GM23338 (cell line): ENCODE measurements around the gene TTLL13. TPM values are rescaled to one million over a fixed set of nuclear protein-coding genes. Genes with fewer than 3 reads are reported as not detected.

Experiments
- ATAC-seq: fragments of 200-7000 bp; cut with Tn5 transposase; 3 replicates; pipeline ENCODE4 v1.9.1; 2020
- DNase-seq: peaks from one replicate; pipeline ENCODE4 v3.0.0-alpha.2; 2015; ENCODE audit warnings: low spot score
- H2AFZ ChIP-seq: fragments of 200-600 bp; sonication (generic); 2 replicates; pipeline ENCODE4 v1.8.0; 2016; ENCODE audit warnings: antibody characterized with exemption, mild to moderate bottlenecking, moderate library complexity
- H3F3A ChIP-seq: fragments of 200-600 bp; sonication (generic); replicated peaks from 2 replicates; pipeline ENCODE4 v1.8.0; 2017; ENCODE audit warnings: antibody characterized with exemption, mixed run types, low read depth
- H3K27ac ChIP-seq: fragments of 200-600 bp; sonication (generic); 2 replicates; pipeline ENCODE4 v1.6.1; 2016; ENCODE audit warnings: low read depth
- H3K27me3 ChIP-seq: fragments of 200-600 bp; sonication (generic); 2 replicates; pipeline ENCODE4 v1.8.0; 2016; ENCODE audit warnings: mild to moderate bottlenecking, mixed run types, moderate library complexity; ENCODE audit not compliant: insufficient read depth
- H3K36me3 ChIP-seq: fragments of 200-600 bp; sonication (generic); 2 replicates; pipeline ENCODE4 v1.8.0; 2016; ENCODE audit warnings: mild to moderate bottlenecking; ENCODE audit not compliant: insufficient read depth
- H3K4me1 ChIP-seq: fragments of 200-600 bp; sonication (generic); 2 replicates; pipeline ENCODE4 v1.8.0; 2016; ENCODE audit warnings: mild to moderate bottlenecking, moderate library complexity; ENCODE audit not compliant: insufficient read depth
- H3K4me2 ChIP-seq: fragments of 200-600 bp; sonication (generic); 2 replicates; pipeline ENCODE4 v1.7.1; 2017; ENCODE audit warnings: mixed run types
- H3K4me3 ChIP-seq: fragments of 200-600 bp; sonication (generic); 2 replicates; pipeline ENCODE4 v1.6.1; 2016; ENCODE audit warnings: mixed run types
- H3K79me2 ChIP-seq: fragments of 200-600 bp; sonication (generic); replicated peaks from 2 replicates; pipeline ENCODE4 v1.8.0; 2017; ENCODE audit warnings: mild to moderate bottlenecking; ENCODE audit not compliant: insufficient read depth
- H3K9me2 ChIP-seq: fragments of 200-600 bp; sonication (generic); 2 replicates; pipeline ENCODE4 v1.8.0; 2017; ENCODE audit not compliant: insufficient read depth
- H4K20me1 ChIP-seq: fragments of 200-600 bp; sonication (generic); replicated peaks from 2 replicates; pipeline ENCODE4 v1.8.0; 2017; ENCODE audit warnings: mild to moderate bottlenecking; ENCODE audit not compliant: insufficient read depth
- H3K27ac Mint-ChIP-seq: 2 replicates; pipeline ENCODE4 v1.8.0; 2020; ENCODE audit warnings: inconsistent platforms, mild to moderate bottlenecking, moderate library complexity, mixed read lengths
- H3K27me3 Mint-ChIP-seq: 3 replicates; pipeline ENCODE4 v1.8.0; 2022; ENCODE audit warnings: low read depth, mild to moderate bottlenecking, moderate library complexity, mixed read lengths, inconsistent platforms; ENCODE audit not compliant: insufficient read depth, poor library complexity
- H3K36me3 Mint-ChIP-seq: 3 replicates; pipeline ENCODE4 v1.8.0; 2021; ENCODE audit warnings: low read depth, mild to moderate bottlenecking, inconsistent platforms, moderate library complexity, mixed read lengths
- H3K4me1 Mint-ChIP-seq: 3 replicates; pipeline ENCODE4 v1.8.0; 2020; ENCODE audit warnings: mild to moderate bottlenecking, inconsistent platforms, mixed read lengths
- H3K4me3 Mint-ChIP-seq: 3 replicates; pipeline ENCODE4 v1.8.0; 2021; ENCODE audit warnings: moderate library complexity, mild to moderate bottlenecking, inconsistent platforms, mixed read lengths
- H3K9me3 Mint-ChIP-seq: 3 replicates; pipeline ENCODE4 v1.8.0; 2020; ENCODE audit warnings: moderate library complexity, mild to moderate bottlenecking, inconsistent platforms, mixed read lengths
- CREB1 ChIP-seq: fragments of 250-450 bp; sonication (Bioruptor Pico); IDR thresholded peaks from 2 replicates; pipeline ENCODE4 v1.5.0; 2020; ENCODE audit warnings: low read depth, mild to moderate bottlenecking, moderate library complexity
- CTCF ChIP-seq, 2 experiments: fragments of 200-600 bp in 1 of 2; sonication (generic) in 1 of 2; conservative IDR thresholded peaks; 2 replicates each; pipeline versions ENCODE4 v1.5.1 to v1.6.1; 2016 to 2017; ENCODE audit warnings: antibody characterized with exemption in 2 of 2, low read depth in 2 of 2, mild to moderate bottlenecking in 2 of 2, moderate library complexity in 1 of 2
- ETS1 ChIP-seq: IDR thresholded peaks from 2 replicates; pipeline ENCODE4 v1.6.1; 2016; ENCODE audit warnings: antibody characterized with exemption
- EZH2 ChIP-seq: fragments of 200-600 bp; sonication (generic); IDR thresholded peaks from one replicate; pipeline ENCODE4 v1.8.0; 2017; ENCODE audit warnings: antibody characterized with exemption, mild to moderate bottlenecking, low read depth; ENCODE audit not compliant: unreplicated experiment
- EZH2phosphoT487 ChIP-seq: fragments of 200-600 bp; sonication (generic); IDR thresholded peaks from one replicate; pipeline ENCODE4 v1.8.1; 2018; ENCODE audit warnings: antibody characterized with exemption; ENCODE audit not compliant: unreplicated experiment
- JUNB ChIP-seq: IDR thresholded peaks from one replicate; pipeline ENCODE4 v1.6.1; 2016; ENCODE audit warnings: antibody characterized with exemption; ENCODE audit not compliant: unreplicated experiment
- NANOG ChIP-seq: IDR thresholded peaks from 2 replicates; pipeline ENCODE4 v1.6.1; 2016; ENCODE audit warnings: antibody characterized with exemption, borderline replicate concordance
- POLR2AphosphoS5 ChIP-seq: IDR thresholded peaks from 2 replicates; pipeline ENCODE4 v1.6.1; 2016; ENCODE audit warnings: antibody characterized with exemption, low read depth
- REST ChIP-seq: IDR thresholded peaks from one replicate; pipeline ENCODE4 v1.6.1; 2018; ENCODE audit warnings: antibody characterized with exemption; ENCODE audit not compliant: unreplicated experiment
- STAT1 ChIP-seq: IDR thresholded peaks from one replicate; pipeline ENCODE4 v1.6.1; 2016; ENCODE audit warnings: antibody characterized with exemption; ENCODE audit not compliant: unreplicated experiment
- ZNF114 ChIP-seq: fragments of 250-450 bp; sonication (Bioruptor Pico); IDR thresholded peaks from 2 replicates; pipeline ENCODE4 v1.5.0; 2020; ENCODE audit warnings: mild to moderate bottlenecking, moderate library complexity
- ZNF331 ChIP-seq: fragments of 250-450 bp; sonication (Bioruptor Pico); IDR thresholded peaks from 2 replicates; pipeline ENCODE4 v1.5.0; 2020; ENCODE audit warnings: low read depth, mild to moderate bottlenecking, moderate library complexity
- ZNF462 ChIP-seq: fragments of 250-450 bp; sonication (Bioruptor Pico); IDR thresholded peaks from 2 replicates; pipeline ENCODE4 v1.5.0; 2020; ENCODE audit warnings: mild to moderate bottlenecking, moderate library complexity
- polyA plus RNA-seq: library from polyadenylated mRNA; unstranded; fragments of >200 nt; fragmentation: Nextera tagmentation; extraction: Ambion mirVana; gene quantifications from 2 replicates; pipeline ENCODE4 v1.2.1, GENCODE V29; 2016
- total RNA-seq: library from RNA; depleted of rRNA; stranded (reverse); fragments of >200 nt; shearing (Covaris generic); gene quantifications from 2 replicates; pipeline ENCODE4 v1.2.3, GENCODE V29; 2014

The TTLL13 gene
- total and polyA plus RNA-seq, 2 experiments from 2014 or later, result not detected

- no peak overlapping the region for H3K27ac Mint-ChIP-seq
- peaks cover 5% of the 10 kb centered on the region for H3K27me3 Mint-ChIP-seq
- H3K9me3 Mint-ChIP-seq, result no peaks in the 10 kb centered on the region
- Histone ChIP-seq H2AFZ (no peak overlapping the region), H3F3A (no peaks in the 10 kb centered on the region), H3K27me3 (no peaks in the 10 kb centered on the region), H3K9me2 (no peaks in the 10 kb centered on the region), H3K4me3 (no peak overlapping the region), H3K4me2 (no peak overlapping the region), H3K36me3 (peaks cover 5% of the 10 kb centered on the region), H3K79me2 (no peaks in the 10 kb centered on the region), H3K27ac (no peak overlapping the region), H3K4me1 (no peaks in the 10 kb centered on the region; the same call in 1 of the 2 replicates), H4K20me1 (no peaks in the 10 kb centered on the region; the same call in 1 of the 2 replicates)
- H3K4me1 Mint-ChIP-seq, result peaks cover 7% of the 10 kb centered on the region
- TF ChIP-seq ZNF114 (CRISPR knock-in tag), result no peak
- TF ChIP-seq STAT1, result no peak
- TF ChIP-seq NANOG, result no peak
- TF ChIP-seq ZNF462 (CRISPR knock-in tag), result no peak
- no peak for TF ChIP-seq ETS1
- TF ChIP-seq CTCF (conservative IDR thresholded peaks at IDR 0.05; ENCODE audit: low read depth in 2 of 2), result no peak
- no peak for TF ChIP-seq REST
- TF ChIP-seq EZH2phosphoT487, result no peak
- no peak for TF ChIP-seq JUNB
- TF ChIP-seq CREB1, result no peak
- no peak for TF ChIP-seq ZNF331 (CRISPR knock-in tag)
- TF ChIP-seq POLR2AphosphoS5, result no peak
- no peak for TF ChIP-seq EZH2
- no peak overlapping the region for H3K4me3 Mint-ChIP-seq
- no peak for ATAC-seq
- H3K36me3 Mint-ChIP-seq, result peaks cover 27% of the 10 kb centered on the region
- no peak for DNase-seq
These were observed 26.8 kb upstream of the TTLL13 start for GRCh38 chr15:90222547-90222946.
